ENCODE data around the gene CCDC6.
"Not testable (repeated sequence)": the region's sequence is repeated elsewhere in the genome, so short reads cannot be mapped to it uniquely, and the experiment has no call there.

The CCDC6 gene

DNA sequence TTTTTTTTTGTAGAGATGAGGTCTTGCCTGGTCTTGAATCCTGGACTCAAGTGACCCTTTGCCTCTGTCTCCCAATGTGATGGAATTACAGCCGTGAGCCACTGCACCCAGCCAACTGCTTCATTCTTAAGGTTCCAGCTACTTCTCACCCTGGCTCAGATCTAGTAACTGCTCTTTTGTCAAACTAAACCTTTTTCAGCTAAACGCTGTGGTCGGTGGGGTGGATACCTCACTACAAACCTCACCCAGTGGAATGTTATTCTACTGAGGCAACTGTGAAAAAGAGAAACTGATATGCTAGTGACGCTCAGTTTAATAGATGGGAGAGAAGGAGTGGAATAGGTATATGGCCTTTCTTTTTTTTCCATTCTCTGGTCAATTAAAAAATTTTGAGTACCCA is 151.4 kb downstream of the CCDC6 start:
- no peak for DNase-seq (ENCODE audit: low read depth)

DNA sequence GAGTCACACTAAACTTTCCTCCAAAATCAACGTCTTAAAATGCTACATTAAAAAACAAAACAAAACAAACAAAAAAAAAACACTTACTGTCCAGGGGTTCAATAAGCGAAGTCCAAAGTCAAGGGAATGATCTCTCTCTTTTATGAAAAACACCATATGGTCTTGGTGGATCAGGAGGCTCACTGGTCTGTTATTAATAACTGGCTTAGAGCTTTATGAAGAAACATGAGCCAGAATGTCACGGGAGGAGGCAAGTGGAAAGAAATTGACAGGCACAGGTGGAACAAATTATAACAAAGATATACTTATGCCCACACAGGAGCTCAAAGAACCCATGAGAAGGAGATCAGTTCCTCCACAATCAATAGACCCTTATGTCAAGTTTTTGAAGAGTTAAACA is 153.1 kb downstream of the CCDC6 start, which contains the start of gene MRLN:
MRLN (minus strand) TSS at position 189 of the 400 bp plus-strand sequence.
- DNase-seq (ENCODE audit: low read depth), result no peak

DNA sequence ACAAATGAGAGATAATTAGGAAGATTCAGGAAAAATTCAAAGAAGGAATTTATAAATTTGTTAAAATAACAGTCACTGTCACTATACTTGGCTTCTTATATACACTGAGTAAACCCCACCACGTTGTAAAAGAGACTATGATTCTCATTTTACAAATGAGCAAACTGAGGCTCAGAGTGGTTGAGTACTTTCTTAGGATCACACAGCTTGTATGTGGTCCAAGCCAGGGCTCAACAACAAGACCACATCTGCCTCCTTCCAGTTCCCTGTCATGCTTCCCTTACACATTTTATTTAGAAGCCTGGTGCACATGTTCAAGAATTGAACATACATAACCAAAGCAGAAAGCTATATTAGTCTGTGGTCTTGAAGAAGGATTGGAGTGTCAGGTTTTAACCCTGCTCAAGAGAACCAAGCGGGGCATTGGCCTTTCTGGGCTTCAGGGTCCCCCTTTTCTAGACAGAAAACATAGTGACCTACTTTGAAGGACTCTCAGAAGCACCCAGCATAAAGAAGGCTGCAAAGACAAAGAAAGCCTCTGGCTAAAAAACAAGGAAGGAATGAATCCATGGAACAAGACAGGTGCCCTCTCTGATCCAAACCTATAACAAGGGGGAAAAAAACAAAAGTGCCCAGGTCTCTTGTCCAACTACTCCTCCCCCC is 153.9 kb downstream of the CCDC6 start:
- DNase-seq (ENCODE audit: low read depth), result no peak

DNA sequence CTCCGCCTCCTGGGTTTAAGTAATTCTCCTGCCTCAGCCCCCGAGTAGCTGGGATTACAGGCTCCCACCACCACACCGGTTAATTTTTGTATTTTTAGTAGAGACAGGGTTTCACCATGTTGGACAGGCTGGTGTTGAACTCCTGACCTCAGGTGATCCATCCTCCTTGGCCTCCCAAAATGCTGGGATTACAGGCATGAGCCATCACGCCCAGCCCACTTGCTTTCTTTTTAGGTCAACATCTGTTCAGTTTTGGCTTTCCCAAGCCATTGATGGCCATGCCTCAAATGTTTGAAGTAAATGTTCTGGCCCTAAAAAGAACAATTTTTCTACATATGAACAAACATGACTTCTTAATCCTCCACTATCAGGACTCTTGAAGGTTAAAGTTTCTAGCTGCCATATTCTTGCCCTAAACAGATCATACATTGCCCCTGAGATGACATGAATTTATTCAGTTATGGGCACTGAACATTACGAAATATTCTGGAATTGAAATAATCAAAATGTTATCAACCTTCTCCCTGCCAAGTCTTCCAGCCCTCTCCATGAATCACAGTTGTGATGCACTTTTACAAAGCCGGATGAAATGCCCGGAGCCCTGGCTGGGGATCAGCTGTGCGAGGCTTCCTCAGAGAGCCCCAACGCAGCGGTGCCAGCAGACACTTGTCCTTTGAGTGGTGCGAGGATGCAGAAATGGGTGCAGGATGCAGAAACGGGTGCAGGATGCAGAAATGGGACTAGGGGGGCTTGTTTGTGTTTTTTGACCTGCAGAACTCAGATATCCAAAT is 156.0 kb downstream of the CCDC6 start:
- no peak for DNase-seq (ENCODE audit: low read depth)

DNA sequence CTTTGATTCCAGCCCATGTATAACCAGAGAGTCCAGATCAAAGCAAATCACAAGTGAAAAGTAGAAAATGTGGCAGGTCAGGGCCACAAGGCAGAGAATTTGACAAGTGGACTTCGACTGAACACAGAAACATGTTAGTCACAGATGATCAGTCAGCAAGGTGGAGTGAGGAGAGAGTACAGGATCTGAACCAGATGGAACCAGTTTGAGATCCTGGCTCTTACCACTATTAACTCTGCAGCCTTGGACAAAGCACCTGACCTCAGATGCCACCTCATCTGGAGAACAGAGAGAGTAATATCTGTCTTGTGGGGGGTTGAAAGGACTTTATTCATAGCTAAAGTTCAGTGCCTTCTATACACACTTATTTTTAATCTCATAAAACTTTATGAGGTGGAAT is 157.5 kb downstream of the CCDC6 start:
- DNase-seq (ENCODE audit: low read depth), result no peak

DNA sequence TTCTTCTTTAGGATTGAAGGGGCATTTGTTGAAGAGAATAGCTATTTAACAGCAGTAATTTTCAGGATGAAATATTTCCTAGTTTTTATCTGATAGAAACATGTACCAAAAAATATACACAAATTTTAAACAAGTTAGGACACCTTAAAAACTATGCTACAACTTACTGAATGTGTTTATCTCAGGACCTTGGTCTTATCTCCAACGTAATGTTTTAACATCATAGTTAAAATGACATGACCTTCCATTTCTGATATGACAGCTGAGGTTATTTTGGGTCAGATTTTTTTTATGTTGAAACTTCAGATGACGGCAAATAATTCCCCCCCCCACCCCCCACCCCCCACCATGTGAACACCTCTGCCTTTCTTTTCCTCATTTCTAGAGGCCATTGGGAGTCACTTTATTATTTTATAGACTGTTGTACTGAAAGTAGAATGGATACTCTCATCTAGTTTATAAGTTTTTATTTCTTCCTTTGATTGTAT is 161.1 kb downstream of the CCDC6 start:
- no peak for DNase-seq (ENCODE audit: low read depth)

GRCh38 chr10:59744762-59745161 is 161.6 kb downstream of the CCDC6 start:
- not testable (repeated sequence) for DNase-seq (ENCODE audit: low read depth)

DNA sequence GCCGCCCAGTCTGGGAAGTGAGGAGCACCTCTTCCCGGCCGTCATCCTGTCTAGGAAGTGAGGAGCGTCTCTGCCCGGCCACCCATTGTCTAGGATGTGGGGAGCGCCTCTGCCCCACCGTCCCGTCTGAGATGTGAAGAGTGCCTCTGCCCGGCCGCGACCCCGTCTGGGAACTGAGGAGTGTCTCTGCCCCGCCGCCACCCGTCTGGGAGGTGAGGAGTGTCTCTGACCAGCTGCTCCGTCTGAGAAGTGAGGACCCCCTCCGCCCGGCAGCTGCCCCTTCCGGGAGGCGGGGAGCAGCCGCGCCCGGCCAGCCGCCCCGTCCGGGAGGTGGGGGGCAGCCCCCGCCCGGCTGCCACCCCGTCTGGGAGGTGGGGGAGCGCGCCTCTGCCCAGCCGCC is 162.2 kb downstream of the CCDC6 start:
- not testable (repeated sequence) for DNase-seq (ENCODE audit: low read depth)

DNA sequence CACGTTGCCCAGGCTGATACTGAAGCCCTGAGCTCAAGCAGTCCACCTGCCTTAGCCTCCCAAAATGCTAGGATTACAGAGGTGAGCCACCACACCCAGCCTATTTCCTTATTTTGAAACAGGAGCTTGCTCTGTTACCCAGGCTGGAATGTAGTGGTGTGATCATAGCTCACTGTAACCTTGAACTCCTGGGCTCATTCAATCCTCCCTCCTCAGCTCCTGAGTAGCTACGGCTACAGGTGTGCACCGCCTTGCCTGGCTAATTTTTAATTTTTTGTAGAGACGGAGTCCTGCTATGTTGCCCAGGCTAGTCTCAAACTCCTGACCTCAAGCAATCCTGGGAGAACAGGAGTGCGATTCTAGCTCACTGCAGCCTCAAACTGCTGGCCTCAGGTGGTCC is 164.8 kb downstream of the CCDC6 start:
- DNase-seq (ENCODE audit: low read depth), result no peak

GRCh38 chr10:59741048-59741447 is 165.3 kb downstream of the CCDC6 start:
- no peak for DNase-seq (ENCODE audit: low read depth)
